PC-9 (cell line): ENCODE data around the gene PDE4D. TPM values are rescaled to one million over a fixed set of nuclear protein-coding genes. Genes with fewer than 3 reads are reported as not detected.

Experiments used
- BruUV-seq: library from RNA; stranded (reverse); fragments of 400-500 nt; replicated peaks from 2 replicates; lab custom pipeline; 2021; lab: Mats Ljungman, UMichigan
- CTCF ChIA-PET: fragments of 300-600 bp; sonication (Branson Sonifier 250); formaldehyde crosslinking; loops from one replicate; lab custom pipeline; 2022; ENCODE audit warnings: antibody characterized with exemption; lab: Charles Lee
- POLR2A ChIA-PET: fragments of 300-600 bp; sonication (Branson Sonifier 250); formaldehyde crosslinking; loops from one replicate; lab custom pipeline; 2022; ENCODE audit warnings: antibody characterized with exemption; ENCODE audit not compliant: unreplicated experiment; lab: Charles Lee
- DNase-seq, 2 experiments: peaks; one replicate each; pipeline versions ENCODE4 v3.0.0 to v3.0.0-alpha.2; 2015 to 2022; ENCODE audit warnings: mixed read lengths in 1 of 2
- H2AFZ ChIP-seq: fragments of 200-600 bp; sonication (generic); 2 replicates; pipeline ENCODE4 v1.8.1; 2017; ENCODE audit warnings: antibody characterized with exemption
- H3F3A ChIP-seq: fragments of 200-600 bp; sonication (generic); 2 replicates; pipeline ENCODE4 v1.8.1; 2017; ENCODE audit warnings: antibody characterized with exemption, mild to moderate bottlenecking, low read depth; ENCODE audit not compliant: insufficient read depth
- H3K27ac ChIP-seq: fragments of 200-600 bp; sonication (generic); 2 replicates; pipeline ENCODE4 v1.6.1; 2016; ENCODE audit warnings: mixed run types
- H3K27me3 ChIP-seq: fragments of 200-600 bp; sonication (generic); 2 replicates; pipeline ENCODE4 v1.6.1; 2016; ENCODE audit warnings: low read depth, mixed run types; ENCODE audit not compliant: insufficient read depth
- H3K36me3 ChIP-seq: fragments of 200-600 bp; sonication (generic); 2 replicates; pipeline ENCODE4 v1.6.1; 2016; ENCODE audit warnings: low read depth, mixed run types
- H3K4me1 ChIP-seq: fragments of 200-600 bp; sonication (generic); replicated peaks from 2 replicates; pipeline ENCODE4 v1.6.1; 2016; ENCODE audit warnings: mixed run types; ENCODE audit not compliant: insufficient read depth
- H3K4me2 ChIP-seq: fragments of 200-600 bp; sonication (generic); 2 replicates; pipeline ENCODE4 v1.6.1; 2017; ENCODE audit warnings: mixed run types
- H3K4me3 ChIP-seq: fragments of 200-600 bp; sonication (generic); 2 replicates; pipeline ENCODE4 v1.6.1; 2016; ENCODE audit warnings: mixed run types
- H3K79me2 ChIP-seq: fragments of 200-600 bp; sonication (generic); 2 replicates; pipeline ENCODE4 v1.6.1; 2017; ENCODE audit warnings: low read depth, mixed run types
- H3K9me2 ChIP-seq: fragments of 200-600 bp; sonication (generic); 2 replicates; pipeline ENCODE4 v1.8.1; 2017; ENCODE audit warnings: mild to moderate bottlenecking; ENCODE audit not compliant: insufficient read depth
- H3K9me3 ChIP-seq: fragments of 200-600 bp; sonication (generic); 2 replicates; pipeline ENCODE4 v1.8.1; 2016; ENCODE audit warnings: low read depth; ENCODE audit not compliant: insufficient read depth
- H4K20me1 ChIP-seq: fragments of 200-600 bp; sonication (generic); 2 replicates; pipeline ENCODE4 v1.8.1; 2017; ENCODE audit not compliant: insufficient read depth
- EZH2 ChIP-seq: fragments of 200-600 bp; sonication (generic); IDR thresholded peaks from 2 replicates; pipeline ENCODE4 v1.8.0; 2017; ENCODE audit warnings: antibody characterized with exemption, low read depth
- intact Hi-C: fragments of 100-400 bp; cut with micrococcal nuclease; formaldehyde crosslinking; loops from one replicate; pipeline ENCODE4 v1.10.0; 2022; ENCODE audit not compliant: unreplicated experiment
- total RNA-seq: library from RNA; stranded (reverse); gene quantifications from 2 replicates; pipeline ENCODE4 v1.2.3, GENCODE V29; 2021
- TF ChIP-seq, protein P1 (sequence below): fragments of 200-600 bp; sonication (generic); conservative IDR thresholded peaks from 2 replicates; pipeline ENCODE4 v1.6.1; 2017; ENCODE audit warnings: mixed run types, antibody characterized with exemption, mild to moderate bottlenecking, moderate library complexity

PDE4D gene
- total RNA-seq, 1 experiment from 2014 or later: 9.8 TPM

DNA sequence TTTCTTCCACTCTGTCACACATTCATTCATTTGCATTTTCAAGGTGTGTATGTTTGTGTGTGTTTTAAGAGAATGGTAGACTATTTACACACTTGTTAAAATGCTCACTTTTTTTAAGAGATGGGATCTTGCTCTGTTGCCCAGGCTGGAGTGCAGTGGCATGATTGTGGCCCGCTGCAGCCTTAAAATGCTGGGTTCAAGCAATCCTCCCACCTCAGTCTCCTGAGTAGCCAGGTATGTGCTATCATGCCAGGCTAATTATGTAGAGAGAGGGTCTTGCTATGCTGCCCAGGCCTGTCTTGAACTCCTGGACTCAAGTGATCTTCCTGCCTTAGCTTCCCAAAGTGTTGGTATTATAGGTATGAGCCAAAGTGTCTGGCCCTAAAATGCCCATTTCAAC is 173.5 kb downstream of the PDE4D start:
- H3K9me2 ChIP-seq: no peaks in the 10 kb centered on the region
- H3F3A ChIP-seq: peaks cover 4% of the 10 kb centered on the region; the same call in 1 of the 2 replicates
- no peaks in the 10 kb centered on the region for H3K79me2 ChIP-seq
- H3K4me1 ChIP-seq: peaks cover 12% of the 10 kb centered on the region
- H3K9me3 ChIP-seq: no peaks in the 10 kb centered on the region
- H3K27ac ChIP-seq: no peak overlapping the region
- no peaks in the 10 kb centered on the region for H3K36me3 ChIP-seq
- H3K4me2 ChIP-seq: no peak overlapping the region
- POLR2A ChIA-PET: no interaction called here
- no peak overlapping the region for H2AFZ ChIP-seq
- DNase-seq: no peak
- no peak overlapping the region for H3K4me3 ChIP-seq
- no peaks in the 10 kb centered on the region for H4K20me1 ChIP-seq
- intact Hi-C loops: loop anchor here (5.0 kb wide), 1 partner anchor 77 kb away; no protein-coding TSS in a partner anchor
- H3K27me3 ChIP-seq: no peaks in the 10 kb centered on the region
- BruUV-seq: no TSS peak
- CTCF ChIA-PET: no interaction called here
- TF ChIP-seq EZH2: no peak
- TF ChIP-seq, protein P1, sequence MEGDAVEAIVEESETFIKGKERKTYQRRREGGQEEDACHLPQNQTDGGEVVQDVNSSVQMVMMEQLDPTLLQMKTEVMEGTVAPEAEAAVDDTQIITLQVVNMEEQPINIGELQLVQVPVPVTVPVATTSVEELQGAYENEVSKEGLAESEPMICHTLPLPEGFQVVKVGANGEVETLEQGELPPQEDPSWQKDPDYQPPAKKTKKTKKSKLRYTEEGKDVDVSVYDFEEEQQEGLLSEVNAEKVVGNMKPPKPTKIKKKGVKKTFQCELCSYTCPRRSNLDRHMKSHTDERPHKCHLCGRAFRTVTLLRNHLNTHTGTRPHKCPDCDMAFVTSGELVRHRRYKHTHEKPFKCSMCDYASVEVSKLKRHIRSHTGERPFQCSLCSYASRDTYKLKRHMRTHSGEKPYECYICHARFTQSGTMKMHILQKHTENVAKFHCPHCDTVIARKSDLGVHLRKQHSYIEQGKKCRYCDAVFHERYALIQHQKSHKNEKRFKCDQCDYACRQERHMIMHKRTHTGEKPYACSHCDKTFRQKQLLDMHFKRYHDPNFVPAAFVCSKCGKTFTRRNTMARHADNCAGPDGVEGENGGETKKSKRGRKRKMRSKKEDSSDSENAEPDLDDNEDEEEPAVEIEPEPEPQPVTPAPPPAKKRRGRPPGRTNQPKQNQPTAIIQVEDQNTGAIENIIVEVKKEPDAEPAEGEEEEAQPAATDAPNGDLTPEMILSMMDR: no peak

- H3K4me2 ChIP-seq: no peak overlapping the region
- BruUV-seq: no TSS peak
- intact Hi-C loops: no loop called here
Measured at GRCh38 chr5:59716966-59717500, 176.5 kb downstream of the PDE4D start.

GRCh38 chr5:59716029-59716428 is 177.5 kb downstream of the PDE4D start:
- Histone ChIP-seq H3K36me3 (no peaks in the 10 kb centered on the region), H3K4me3 (no peak overlapping the region), H3K27me3 (no peaks in the 10 kb centered on the region), H3K9me2 (no peaks in the 10 kb centered on the region), H3K4me2 (no peak overlapping the region), H3K79me2 (no peaks in the 10 kb centered on the region), H3K4me1 (no peaks in the 10 kb centered on the region), H3K27ac (no peak overlapping the region), H4K20me1 (no peaks in the 10 kb centered on the region), H2AFZ (no peak overlapping the region), H3K9me3 (no peaks in the 10 kb centered on the region), H3F3A (no peaks in the 10 kb centered on the region)
- POLR2A ChIA-PET: no interaction called here
- intact Hi-C loops: no loop called here
- TF ChIP-seq, protein P1: no peak
- TF ChIP-seq EZH2: no peak
- DNase-seq: no peak
- CTCF ChIA-PET: no interaction called here
- BruUV-seq: no TSS peak

More at GRCh38 chr5:59716966-59717500, 176.5 kb downstream of the PDE4D start:
- TF ChIP-seq, protein P1: no peak
- no peak for TF ChIP-seq EZH2
- Histone ChIP-seq H3K27ac (no peak overlapping the region), H3F3A (no peaks in the 10 kb centered on the region), H3K36me3 (no peaks in the 10 kb centered on the region), H4K20me1 (no peaks in the 10 kb centered on the region), H2AFZ (no peak overlapping the region), H3K4me1 (no peaks in the 10 kb centered on the region), H3K9me2 (no peaks in the 10 kb centered on the region), H3K9me3 (no peaks in the 10 kb centered on the region), H3K79me2 (no peaks in the 10 kb centered on the region), H3K4me3 (no peak overlapping the region), H3K27me3 (no peaks in the 10 kb centered on the region)
- no peak for DNase-seq
- CTCF ChIA-PET: no interaction called here
- POLR2A ChIA-PET: no interaction called here
